Endometrium (tissue), 2 donors: ENCODE measurements around the gene CSPG4.
A peak's percentile ranks its signal among the peaks of the same experiment; 100 is the strongest.
"Not testable (repeated sequence)": the region's sequence is repeated elsewhere in the genome, so short reads cannot be mapped to it uniquely, and the experiment has no call there.

Experiments
- FAIRE-seq: peaks from 2 replicates; lab custom pipeline; 2012; peaks lifted over from hg19 to GRCh38; lab: Jason Lieb, UNC
- donor health status: control.
- donor health status: control.

The CSPG4 gene

DNA sequence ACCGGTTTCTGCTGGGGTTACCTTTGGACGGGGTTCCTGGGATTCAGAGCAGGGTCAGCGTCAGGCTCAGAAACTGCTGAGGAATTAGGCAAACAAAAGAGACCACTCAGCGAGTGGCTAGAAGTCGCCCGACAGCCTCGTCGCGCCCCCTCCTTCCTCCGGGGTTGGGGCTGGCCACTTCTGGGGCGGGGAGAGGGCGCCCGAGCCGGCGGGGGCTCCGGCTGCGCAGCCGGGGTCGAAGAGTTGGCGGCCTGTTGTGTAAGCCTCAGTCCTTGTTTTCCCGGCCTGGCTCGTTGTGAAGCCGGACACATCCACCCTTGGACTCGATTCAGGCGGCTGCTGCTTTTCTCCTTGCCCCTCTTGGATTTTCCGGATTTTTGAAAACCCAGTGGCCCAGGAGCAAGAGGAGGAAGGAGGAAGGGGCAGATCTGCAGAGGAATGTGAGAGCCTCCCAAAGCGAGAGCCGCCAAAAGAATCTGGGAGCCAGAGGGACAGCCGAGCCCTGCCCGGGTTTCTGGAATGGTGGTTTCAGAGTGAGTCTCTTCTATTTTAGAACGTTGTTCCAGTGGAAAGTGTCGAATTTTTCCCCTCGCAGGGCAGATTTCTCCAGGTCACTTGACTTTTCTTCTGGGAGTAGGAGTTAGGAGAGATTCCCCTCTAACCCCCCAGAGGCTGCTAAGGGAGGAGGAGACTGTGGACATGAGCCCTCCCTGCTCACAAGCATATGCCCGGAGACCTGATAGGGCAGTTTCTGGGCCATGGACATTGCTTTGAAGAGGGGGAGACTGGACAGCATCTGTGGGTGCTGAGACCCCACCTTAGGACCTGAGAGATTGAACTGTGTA, 64.3 kb downstream of the CSPG4 start:
- no peak for FAIRE-seq

DNA sequence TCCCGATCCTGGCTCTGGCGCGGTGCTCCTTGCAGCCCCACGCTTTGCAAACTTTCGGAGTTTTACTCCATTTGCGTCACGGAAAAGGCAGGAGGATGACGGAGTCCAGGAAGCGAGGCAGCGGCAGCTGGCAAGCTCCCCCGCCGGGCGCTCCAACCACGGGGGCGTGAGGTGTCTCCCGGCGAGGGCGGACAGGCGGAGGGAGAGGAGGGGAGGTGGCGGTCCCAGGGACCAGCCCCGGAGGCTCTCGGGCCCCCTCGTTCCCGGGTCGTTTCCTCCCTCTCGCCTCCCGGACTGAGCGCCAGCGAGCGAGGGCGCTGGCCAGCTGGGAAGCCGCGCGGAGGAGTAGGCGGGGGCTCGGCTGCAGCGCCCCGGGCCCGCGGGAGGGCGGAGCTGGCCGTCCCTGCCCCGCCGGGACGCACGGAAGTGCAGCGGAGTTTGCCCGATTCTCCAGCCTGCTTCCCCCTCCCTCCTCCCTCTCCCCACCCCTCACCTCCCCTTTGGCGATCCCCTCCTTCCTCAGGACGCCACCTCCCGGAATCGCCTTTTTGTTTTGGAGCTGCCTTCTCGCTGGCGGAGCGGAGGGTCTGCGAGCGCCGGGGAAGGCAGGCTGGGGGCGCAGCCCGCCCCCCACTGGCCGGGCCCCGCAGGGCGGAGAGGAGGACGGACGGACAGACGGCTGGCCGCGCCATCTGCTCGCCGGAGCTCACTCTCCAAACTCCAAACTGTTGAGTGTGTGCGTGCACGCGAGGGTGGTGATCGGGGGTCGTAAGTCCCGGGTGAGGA, 65.1 kb downstream of the CSPG4 start, which contains the start of gene SNX33:
Gene SNX33 (plus strand): TSS at position 543 of the 786 bp plus-strand sequence. CDS start 1,191 bp downstream, outside the sequence.
- FAIRE-seq, result no peak

DNA sequence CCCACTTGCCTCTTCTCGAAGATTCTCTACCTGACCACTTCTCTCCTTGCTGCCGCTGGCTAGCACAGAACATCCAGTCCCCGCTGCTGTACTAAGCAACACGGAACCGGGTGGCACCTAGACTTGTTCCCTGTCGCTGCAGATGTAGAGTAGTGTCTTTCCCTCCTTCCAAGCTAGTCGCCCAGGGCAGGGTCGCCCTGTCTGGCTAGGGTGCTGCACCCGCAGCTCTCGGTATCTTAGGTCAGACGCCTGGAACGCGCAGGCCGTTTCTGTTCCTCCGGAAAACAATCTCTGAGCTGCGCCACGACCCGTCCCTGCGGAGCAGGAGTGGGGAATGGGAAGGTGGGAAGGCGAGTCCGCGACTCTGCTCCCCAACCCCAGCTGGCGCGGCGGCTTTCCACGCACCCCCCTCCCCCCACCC, 65.7 kb downstream of the CSPG4 start:
- FAIRE-seq, result no peak

DNA sequence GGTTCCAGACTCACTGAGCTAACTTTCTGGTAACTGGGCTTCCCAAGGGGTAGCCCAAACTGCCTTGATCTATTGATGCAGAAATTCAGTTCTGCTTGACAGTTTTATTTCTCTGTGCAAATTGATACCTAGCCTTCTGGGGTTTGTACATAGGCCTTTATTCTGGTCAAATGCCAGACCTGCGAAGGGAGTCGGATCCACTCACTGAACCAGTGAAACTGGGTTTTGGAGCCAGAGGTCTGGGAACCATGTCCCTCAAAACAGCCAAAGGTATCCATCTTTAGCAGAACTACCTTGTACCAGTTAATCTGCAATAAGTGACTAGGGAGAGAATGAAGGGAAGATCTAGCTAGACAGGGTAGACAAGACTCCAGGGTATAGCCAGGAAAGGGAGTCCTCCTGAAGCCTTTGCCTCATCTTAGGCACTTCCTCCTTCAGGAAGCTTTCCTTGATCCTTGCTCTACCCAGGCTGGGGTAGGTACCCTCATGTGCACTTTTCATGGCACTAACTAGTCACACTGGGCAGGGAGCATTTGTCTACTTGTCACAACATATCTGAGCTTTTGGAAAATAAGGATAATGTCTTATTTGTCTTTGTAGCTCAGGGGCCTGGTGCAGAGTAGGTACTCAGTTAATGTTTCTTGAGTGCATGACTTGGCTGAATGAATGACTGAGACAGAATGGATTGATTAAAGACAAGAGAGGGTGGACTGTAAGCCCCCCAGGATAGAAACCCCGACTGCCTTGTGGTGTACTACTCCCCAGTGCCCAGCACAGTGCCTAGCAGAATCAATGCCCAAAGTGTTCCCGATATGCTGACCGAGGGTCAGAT, 66.3 kb downstream of the CSPG4 start:
- FAIRE-seq, result no peak

DNA sequence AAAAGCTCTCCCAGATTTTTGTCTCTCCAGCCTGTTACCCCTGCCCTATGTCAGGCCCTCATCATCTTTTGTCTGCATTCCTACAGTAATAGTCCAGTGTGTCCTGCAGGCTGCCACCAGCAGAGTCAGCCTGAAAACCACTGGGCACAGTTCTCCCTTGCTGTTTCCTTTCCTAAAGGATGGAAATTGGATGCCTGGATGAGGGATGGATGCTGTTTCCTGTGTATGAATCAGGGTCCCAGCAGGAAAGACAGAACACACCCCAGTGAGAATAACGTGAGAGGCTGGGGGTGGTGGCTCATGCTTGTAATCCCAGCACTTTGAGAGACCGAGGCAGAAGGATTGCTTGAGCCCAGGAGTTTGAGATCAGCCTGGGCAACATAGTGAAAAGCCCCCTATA, 68.3 kb downstream of the CSPG4 start:
- FAIRE-seq, result no peak

DNA sequence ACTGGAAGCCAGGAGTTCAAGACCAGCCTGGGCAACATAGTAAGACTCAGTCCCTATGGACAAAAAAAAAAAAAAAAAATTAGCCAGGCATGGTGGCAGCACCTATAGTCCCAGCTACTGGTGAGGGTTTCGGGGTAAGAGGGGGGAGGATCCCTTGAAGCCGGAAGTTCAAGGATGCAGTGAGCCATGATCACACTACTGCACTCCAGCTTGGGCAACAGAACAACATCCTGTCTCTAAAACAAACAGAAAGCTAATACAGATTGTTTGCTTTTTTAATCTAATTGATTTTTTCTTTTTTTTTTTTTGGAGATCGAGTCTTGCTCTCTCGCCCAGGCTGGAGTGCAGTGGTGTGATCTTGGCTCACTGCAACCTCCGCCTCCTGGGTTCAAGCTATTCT, 71.0 kb downstream of the CSPG4 start:
- FAIRE-seq, result no peak

DNA sequence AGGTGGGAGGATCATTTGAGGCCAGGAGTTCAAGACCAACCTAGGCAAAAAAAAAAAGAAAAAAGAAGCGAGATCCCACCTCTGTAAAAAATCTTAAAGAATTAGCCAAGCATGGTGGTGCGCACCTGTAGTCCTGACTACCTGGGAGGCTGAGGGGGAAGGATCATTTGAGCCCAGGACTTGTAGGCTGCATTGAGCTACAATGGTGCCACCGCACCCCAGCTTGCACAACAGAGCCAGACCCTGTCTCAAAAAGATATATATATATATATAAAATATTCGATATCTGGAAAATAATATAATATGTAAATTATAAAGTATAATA, 71.5 kb downstream of the CSPG4 start:
- FAIRE-seq, result no peak

DNA sequence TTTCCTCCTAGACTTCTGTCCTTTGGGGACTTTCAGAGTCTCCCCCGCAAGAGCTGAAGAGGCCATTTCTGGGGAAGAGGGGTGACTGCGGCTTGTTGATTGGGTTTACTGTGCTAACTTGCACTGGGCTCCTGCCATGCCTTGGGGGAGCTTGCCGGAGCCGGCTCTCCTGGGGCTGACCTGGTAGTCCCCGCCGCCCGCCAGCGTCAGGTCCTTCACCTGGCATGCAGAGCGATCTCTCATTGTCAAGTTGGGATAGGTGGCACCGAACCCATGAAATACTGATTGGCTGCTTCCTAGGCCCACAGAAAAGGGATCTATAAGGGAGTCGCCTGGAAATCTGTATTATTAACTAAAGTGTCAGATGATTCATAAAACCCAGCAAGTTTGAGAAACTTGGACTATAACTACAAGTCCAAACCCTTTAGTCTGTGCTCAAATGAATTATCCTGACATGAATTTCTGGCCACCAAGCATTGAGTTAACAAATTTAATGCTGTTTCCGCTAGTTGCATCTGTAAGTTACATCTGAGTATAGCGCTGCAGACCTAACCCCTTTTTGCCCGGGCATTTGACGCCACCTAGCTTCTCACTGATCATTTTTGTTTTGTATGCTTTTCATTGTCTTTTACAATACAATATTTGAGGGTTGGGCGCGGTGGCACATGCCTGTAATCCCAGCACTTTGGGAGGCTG, 72.0 kb downstream of the CSPG4 start:
- FAIRE-seq, result no peak

DNA sequence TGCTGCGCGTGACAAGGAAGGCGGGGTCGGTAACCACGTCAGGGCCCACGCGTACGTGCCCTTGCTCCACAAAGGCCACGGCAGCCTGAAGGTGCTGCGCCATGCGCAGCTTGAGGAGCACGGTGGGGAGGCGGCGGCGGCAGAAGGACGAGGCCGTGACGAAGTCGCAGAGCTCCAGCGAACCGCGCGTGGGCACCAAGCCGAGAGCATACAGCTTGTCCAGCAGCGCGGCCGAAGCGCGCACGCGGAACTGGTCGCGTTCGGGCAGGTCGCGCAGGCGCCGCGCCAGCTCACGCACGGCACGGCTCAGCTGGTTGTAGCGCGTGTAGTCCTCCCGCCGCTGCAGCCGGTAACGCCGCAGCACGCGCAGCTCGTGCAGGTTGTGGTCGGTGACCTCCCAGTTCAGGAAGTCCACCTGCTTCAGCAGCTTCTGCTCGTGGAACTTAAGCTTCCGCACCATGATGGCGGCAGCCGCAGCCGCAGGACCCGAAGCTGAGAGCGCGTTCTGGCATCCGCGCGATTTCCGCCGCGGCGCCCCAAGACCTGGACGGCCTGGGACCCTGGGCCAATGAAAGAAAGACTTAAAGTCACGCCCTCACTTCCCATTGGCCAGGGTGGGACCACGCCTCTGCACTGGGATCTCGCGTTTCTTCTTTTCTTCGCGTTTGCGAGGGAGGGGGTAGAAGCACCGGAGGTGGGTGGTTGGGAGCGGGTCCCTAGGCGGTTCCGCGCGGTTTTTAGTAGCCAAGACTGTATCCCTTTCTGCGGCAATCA, 72.8 kb downstream of the CSPG4 start, which contains the start of gene IMP3:
Gene IMP3 (minus strand): TSS at position 516 of the 774 bp plus-strand sequence. CDS start 56 bp downstream, at position 460.
- FAIRE-seq, result peak; percentile 92

DNA sequence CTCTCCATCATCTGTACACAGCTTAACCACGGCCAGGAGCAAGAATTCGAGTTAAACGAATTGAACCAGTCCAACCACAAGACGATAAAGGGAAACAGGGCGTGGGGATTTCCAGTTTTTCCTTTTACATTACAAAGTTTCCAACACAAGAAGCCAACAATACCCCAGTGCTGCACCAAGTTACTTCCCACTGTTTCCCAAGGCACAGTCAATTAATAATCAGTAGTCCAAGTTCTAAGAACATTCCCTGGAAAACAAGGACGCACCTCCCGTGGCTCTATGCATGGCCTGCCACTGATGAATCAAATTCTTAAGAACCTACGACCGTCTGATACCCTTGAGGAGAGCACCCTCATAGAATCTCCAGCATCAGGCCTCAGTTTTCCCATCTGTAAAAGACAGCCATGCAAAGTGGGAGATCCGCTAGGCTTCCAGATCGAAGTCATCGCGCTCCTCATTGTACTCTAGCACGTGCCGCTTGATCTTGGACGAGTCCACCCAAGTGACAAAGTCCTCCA, 73.4 kb downstream of the CSPG4 start:
- no peak for FAIRE-seq

DNA sequence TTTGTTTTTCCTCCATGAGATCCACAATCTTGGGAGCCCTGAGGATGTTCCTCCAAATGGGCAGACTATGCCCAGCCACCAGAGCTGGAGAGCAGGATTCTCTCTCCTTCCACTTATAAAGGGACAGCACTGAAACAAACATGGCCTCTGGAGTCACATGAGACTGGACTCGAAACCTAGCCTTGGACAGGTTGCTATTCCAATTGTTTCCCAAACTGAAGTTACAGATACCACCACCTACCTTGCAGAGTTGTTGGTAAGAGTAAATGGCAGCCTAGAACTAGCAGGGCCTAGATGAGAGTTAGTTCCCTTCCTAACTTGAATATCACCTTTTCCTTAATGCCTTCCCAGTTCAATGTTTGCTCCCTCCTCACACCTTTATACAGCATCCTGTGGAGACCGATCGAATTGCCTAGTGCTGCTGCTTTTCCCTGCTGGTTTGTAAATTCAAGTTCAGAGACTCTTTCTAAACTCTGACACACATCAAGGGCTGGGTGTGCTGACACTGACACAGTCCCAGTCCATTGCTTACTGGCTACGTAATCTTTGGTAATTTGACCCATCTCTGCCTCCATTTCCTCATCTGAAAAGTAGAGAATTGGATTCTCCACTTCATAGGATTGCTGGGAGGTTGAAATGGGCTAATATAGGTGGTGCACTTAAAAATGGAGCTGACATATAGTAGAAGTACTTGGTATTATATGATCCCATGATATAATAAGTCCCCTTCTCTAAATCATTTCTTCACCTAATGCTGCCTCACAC, 75.2 kb downstream of the CSPG4 start:
- FAIRE-seq, result no peak

DNA sequence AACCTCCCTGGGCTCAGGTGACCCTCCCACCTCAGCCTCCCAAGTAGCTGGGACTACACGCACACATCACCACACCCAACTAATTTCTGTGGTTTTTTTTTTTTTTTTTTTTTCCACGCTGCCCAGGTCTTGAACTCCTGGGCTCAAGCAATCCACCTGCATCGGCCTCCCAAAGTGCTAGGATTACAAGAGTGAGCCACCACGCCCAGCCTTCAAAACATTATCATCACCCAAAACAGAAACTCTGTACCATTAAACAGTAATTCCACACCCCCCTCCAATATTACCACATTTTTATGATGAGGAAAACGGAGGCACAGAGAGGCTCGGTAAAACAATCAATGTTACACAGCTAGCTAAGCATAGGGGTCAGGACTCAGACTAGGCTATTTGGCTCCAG, 76.6 kb downstream of the CSPG4 start:
- FAIRE-seq, result no peak

DNA sequence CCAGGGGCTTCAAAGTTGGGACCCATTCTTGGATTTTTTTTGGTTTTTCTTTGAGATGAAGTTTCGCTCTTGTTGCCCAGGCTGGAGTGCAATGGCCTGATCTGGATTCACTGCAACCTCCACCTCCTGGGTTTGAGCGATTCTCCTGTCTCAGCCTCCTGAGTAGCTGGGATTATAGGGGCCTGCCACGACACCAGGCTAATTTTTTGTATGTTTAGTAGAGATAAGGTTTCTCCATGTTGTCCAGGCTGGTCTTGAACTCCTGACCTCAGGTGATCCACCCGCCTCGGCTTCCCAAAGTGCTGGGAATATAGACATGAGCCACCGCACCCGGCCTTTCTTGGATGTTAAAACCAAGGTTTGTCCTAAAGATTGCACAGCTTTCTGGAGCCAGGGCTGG, 78.7 kb downstream of the CSPG4 start:
- not testable (repeated sequence) for FAIRE-seq

DNA sequence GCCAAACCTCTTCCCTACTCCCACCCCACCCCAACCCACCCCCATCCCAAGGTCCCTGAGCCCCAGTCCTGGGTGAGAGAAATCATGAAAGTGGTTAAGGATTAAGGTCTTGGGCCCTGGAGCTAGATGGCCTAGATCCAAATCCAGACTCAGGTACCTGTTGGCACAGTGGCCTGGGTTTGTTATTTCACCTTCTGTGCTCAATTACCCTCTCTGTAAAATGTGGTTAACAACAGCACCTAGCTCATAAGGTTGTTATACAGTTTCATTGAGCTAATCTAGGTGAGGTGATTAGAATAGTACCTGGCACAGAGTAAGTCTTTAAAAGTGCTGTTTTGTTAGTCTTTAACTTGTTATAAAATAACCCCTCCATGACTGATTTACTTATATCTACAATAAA, 80.7 kb downstream of the CSPG4 start:
- no peak for FAIRE-seq

DNA sequence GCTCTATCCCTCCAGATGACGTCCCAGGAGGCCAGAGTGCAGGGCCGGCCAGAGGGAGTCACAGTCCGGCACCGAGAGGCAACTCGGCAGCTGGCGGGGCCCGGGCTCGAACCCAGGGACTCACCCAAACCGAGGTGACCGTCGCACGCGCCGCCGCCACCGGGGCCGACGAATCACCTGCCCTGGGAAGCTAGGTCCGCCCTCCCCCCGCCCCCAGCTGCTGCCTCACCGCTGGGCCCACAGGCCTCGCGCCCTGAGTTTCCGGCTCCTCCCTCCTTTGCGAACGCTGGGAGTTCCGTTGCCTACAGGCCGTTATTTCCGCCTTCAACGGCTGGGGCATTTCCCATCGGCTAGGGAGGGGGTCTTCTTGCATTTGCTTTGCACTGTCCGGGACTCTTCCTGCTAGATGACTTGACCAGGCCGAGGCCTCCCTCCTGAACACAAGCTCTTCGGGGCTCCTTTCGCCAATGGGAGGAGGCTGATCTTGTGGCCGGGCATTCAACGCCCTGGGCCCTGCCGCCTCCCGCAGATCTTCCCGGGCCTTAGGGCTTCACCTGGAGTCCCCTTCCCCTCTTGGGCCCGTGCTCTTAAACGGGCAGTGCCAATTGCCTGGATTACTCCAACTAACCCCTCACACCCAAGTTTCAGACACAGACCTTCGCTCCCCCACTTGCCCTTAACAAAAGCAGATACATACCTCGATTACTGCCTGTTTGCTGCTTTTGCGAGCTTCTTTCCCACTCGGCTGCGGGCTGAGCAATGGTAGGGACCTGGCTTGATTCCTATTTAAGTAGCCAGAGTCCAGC, 86.9 kb downstream of the CSPG4 start, which contains the start of gene SNUPN:
Gene SNUPN (minus strand): TSS at position 184 of the 806 bp plus-strand sequence. CDS start 4,674 bp downstream, outside the sequence.
- FAIRE-seq, result no peak
